Upper lobe of left lung (tissue), 6 donors: Measurements from ENCODE around the gene PSMD1. TPM values are rescaled to one million over a fixed set of nuclear protein-coding genes. Genes with fewer than 3 reads are reported as not detected.

Experiments used
- ATAC-seq, 2 donors: fragments of 200-7000 bp; cut with Tn5 transposase; one replicate each; pipeline ENCODE4 v1.9.1; 2022; ENCODE audit warnings: mild to moderate bottlenecking in 2 of 2, moderate library complexity in 2 of 2; ENCODE audit not compliant: low FRiP score in 2 of 2
- DNase-seq, 2 donors: peaks; one replicate each; pipeline ENCODE4 v3.0.0-alpha.2; 2019 to 2020
- H3K27ac ChIP-seq, 4 donors: fragments of 200-600 bp; sonication (generic); one replicate each; pipeline ENCODE4 v1.5.1; 2016 to 2019
- H3K27me3 ChIP-seq, 4 donors: fragments of 200-600 bp; sonication (generic); one replicate each; pipeline ENCODE4 v1.5.1; 2017 to 2019
- H3K36me3 ChIP-seq, 4 donors: fragments of 200-600 bp; sonication (generic); one replicate each; pipeline ENCODE4 v1.5.1; 2016 to 2019
- H3K4me1 ChIP-seq, 4 donors: fragments of 200-600 bp; sonication (generic); one replicate each; pipeline ENCODE4 v1.5.1; 2018 to 2019
- H3K4me3 ChIP-seq, 4 donors: fragments of 200-600 bp; sonication (generic); one replicate each; pipeline ENCODE4 v1.5.1; 2017 to 2019; ENCODE audit warnings: mild to moderate bottlenecking in 2 of 4, moderate library complexity in 1 of 4
- H3K9me3 ChIP-seq, 4 donors: fragments of 200-600 bp; sonication (generic); one replicate each; pipeline ENCODE4 v1.5.1; 2018 to 2019
- EP300 ChIP-seq, 4 donors: sonication (generic); formaldehyde crosslinking; IDR thresholded peaks; one replicate each; pipeline ENCODE4 v1.5.1; 2017; ENCODE audit warnings: antibody characterized with exemption in 4 of 4, control low read depth in 2 of 4
- POLR2A ChIP-seq, 4 donors: fragments of 450-650 bp; IDR thresholded peaks; one replicate each; pipeline ENCODE4 v1.5.1; 2016 to 2017; ENCODE audit warnings: antibody characterized with exemption in 4 of 4, mild to moderate bottlenecking in 2 of 4
- POLR2AphosphoS5 ChIP-seq, 2 donors: sonication (generic); formaldehyde crosslinking; IDR thresholded peaks; one replicate each; pipeline ENCODE4 v1.5.1; 2017; ENCODE audit warnings: antibody characterized with exemption in 2 of 2
- WGBS, 2 donors: methylation state at CpG; one replicate each; pipeline ENCODE4 v1.1.5; 2017 to 2018; 5-methylcytosine and 5-hydroxymethylcytosine counted together
- total RNA-seq, 6 donors: library from RNA; depleted of rRNA in 4 of 6; stranded (reverse); fragments of >200 nt in 4 of 6; gene quantifications; one replicate each; pipeline versions ENCODE4 v1.1.0 to v1.2.1, GENCODE V29; 2016 to 2021
- TF ChIP-seq, protein P1 (sequence below), 6 experiments: fragments of 450-650 bp in 4 of 6; fragments of 200-600 bp in 2 of 6; sonication (generic) in 2 of 6; IDR thresholded peaks; one replicate each; pipeline ENCODE4 v1.5.1; 2016 to 2019; ENCODE audit warnings: antibody characterized with exemption in 6 of 6
- donor health status: DM: no; HTN: no; CAD: no; lungs with moderate emphysema.
- donor health status: DM: no; HTN: yes; CAD: no; lungs with severe emphysema.

PSMD1 gene
- total RNA-seq, 6 donors from 2014 or later: 24.6 to 68.1 (median 57.0) TPM

GRCh38 chr2:231117148-231117547, 60.5 kb downstream of the PSMD1 start:
- DNase-seq (no peak), ATAC-seq (no peak)
- H3K36me3 ChIP-seq: no peaks in the 10 kb centered on the region
- TF ChIP-seq POLR2A (IDR thresholded peaks at IDR 0.05) (no peak), EP300 (IDR thresholded peaks at IDR 0.05) (no peak), POLR2AphosphoS5 (IDR thresholded peaks at IDR 0.05) (no peak)
- TF ChIP-seq, protein P1, sequence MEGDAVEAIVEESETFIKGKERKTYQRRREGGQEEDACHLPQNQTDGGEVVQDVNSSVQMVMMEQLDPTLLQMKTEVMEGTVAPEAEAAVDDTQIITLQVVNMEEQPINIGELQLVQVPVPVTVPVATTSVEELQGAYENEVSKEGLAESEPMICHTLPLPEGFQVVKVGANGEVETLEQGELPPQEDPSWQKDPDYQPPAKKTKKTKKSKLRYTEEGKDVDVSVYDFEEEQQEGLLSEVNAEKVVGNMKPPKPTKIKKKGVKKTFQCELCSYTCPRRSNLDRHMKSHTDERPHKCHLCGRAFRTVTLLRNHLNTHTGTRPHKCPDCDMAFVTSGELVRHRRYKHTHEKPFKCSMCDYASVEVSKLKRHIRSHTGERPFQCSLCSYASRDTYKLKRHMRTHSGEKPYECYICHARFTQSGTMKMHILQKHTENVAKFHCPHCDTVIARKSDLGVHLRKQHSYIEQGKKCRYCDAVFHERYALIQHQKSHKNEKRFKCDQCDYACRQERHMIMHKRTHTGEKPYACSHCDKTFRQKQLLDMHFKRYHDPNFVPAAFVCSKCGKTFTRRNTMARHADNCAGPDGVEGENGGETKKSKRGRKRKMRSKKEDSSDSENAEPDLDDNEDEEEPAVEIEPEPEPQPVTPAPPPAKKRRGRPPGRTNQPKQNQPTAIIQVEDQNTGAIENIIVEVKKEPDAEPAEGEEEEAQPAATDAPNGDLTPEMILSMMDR (IDR thresholded peaks at IDR 0.05): no peak
- H3K4me1 ChIP-seq: peaks cover 0 to 1% (median 0%) of the 10 kb centered on the region in 4 donors
- no peaks in the 10 kb centered on the region for H3K9me3 ChIP-seq
- 36 to 41% methylated on average over 1 of the region's 1 CpG for WGBS, 2 donors
- H3K27ac ChIP-seq: no peak overlapping the region
- no peaks in the 10 kb centered on the region for H3K27me3 ChIP-seq
- H3K4me3 ChIP-seq: no peak overlapping the region

DNA sequence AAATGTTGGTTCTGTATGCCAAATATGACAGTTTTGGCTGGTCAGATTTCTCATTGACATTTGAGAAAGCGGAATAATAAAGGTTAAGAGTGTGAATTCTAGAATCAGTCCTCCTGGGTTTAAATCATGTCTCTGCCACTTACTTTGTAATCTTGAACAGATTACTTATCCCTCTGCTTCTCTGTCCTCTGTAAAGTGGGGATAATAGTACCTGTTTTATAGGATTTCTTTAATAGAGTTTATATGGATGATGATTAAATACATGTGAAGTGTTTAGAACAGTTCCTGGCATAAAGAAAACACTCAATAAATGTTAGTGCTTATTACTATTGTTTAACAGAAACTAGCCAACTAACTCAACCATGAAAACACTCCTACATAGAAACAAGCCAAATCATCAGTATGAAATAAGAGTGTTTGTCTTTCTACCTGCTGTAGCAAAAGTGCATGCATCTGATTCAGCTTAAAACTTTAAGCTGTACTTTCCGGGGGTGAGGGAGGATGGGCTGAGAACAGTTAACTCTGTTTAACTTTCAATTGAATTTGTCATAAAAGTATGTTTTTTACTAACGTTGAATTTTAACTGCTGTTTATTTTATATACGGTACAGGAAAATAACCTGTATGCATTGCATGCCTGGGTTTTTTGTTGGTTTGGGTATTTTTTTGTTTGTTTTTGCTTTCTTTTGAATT, 61.4 kb downstream of the PSMD1 start:
- ATAC-seq: no peak
- TF ChIP-seq POLR2A (IDR thresholded peaks at IDR 0.05) (no peak), EP300 (IDR thresholded peaks at IDR 0.05) (no peak), POLR2AphosphoS5 (IDR thresholded peaks at IDR 0.05) (no peak)
- TF ChIP-seq, protein P1 (IDR thresholded peaks at IDR 0.05): no peak
- DNase-seq: no peak
- no peak overlapping the region for H3K27ac ChIP-seq
- no peaks in the 10 kb centered on the region for H3K36me3 ChIP-seq
- no peaks in the 10 kb centered on the region for H3K27me3 ChIP-seq
- peaks cover 0 to 3% (median 0%) of the 10 kb centered on the region in 4 donors for H3K4me1 ChIP-seq
- WGBS, 2 donors: 73 to 80% methylated on average over 4 of the region's 4 CpGs
- H3K9me3 ChIP-seq: no peaks in the 10 kb centered on the region
- no peak overlapping the region for H3K4me3 ChIP-seq

DNA sequence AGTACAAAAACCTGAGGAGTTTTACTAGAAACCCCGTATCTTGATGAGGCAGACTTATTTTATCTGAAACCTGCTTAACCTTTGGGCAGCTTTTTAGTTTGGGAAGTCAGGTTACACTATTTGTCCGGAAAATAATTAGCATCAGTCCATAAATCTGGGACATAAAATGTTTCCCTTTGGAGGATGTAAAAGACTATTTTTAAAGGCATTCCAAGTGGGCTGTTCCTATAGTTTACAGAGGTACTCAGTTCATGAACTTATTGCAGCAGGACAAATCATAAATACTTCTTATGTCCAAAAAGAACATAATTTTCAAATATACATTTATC, 61.9 kb downstream of the PSMD1 start:
- TF ChIP-seq POLR2A (IDR thresholded peaks at IDR 0.05) (no peak), EP300 (IDR thresholded peaks at IDR 0.05) (no peak), POLR2AphosphoS5 (IDR thresholded peaks at IDR 0.05) (no peak)
- TF ChIP-seq, protein P1 (IDR thresholded peaks at IDR 0.05): no peak
- H3K4me1 ChIP-seq: peaks cover 0 to 3% (median 1%) of the 10 kb centered on the region in 4 donors
- no peaks in the 10 kb centered on the region for H3K36me3 ChIP-seq
- H3K4me3 ChIP-seq: no peak overlapping the region
- H3K27ac ChIP-seq: no peak overlapping the region
- no peaks in the 10 kb centered on the region for H3K27me3 ChIP-seq
- DNase-seq (no peak), ATAC-seq (no peak)
- H3K9me3 ChIP-seq: no peaks in the 10 kb centered on the region
- 96 to 97% methylated on average over 2 of the region's 2 CpGs for WGBS, 2 donors

- Histone ChIP-seq H3K4me1 (peaks cover 0 to 17% (median 4%) of the 10 kb centered on the region in 4 donors), H3K9me3 (no peaks in the 10 kb centered on the region), H3K36me3 (no peaks in the 10 kb centered on the region), H3K27me3 (no peaks in the 10 kb centered on the region), H3K27ac (no peak overlapping the region), H3K4me3 (peak overlapping the region in 1 of 4 donors; percentile 18)
- TF ChIP-seq EP300 (IDR thresholded peaks at IDR 0.05) (no peak), POLR2A (IDR thresholded peaks at IDR 0.05) (no peak), POLR2AphosphoS5 (IDR thresholded peaks at IDR 0.05) (no peak)
- TF ChIP-seq, protein P1 (IDR thresholded peaks at IDR 0.05): no peak
- DNase-seq: no peak
- ATAC-seq: no peak
- 59 to 62% methylated on average over 4 of the region's 4 CpGs for WGBS, 2 donors
Observed at GRCh38 chr2:231123362-231123898, 66.8 kb downstream of the PSMD1 start.
